Measurements from ENCODE around the gene TOX4.
"Not testable (repeated sequence)": the region's sequence is repeated elsewhere in the genome, so short reads cannot be mapped to it uniquely, and the experiment has no call there.

Gene TOX4

DNA sequence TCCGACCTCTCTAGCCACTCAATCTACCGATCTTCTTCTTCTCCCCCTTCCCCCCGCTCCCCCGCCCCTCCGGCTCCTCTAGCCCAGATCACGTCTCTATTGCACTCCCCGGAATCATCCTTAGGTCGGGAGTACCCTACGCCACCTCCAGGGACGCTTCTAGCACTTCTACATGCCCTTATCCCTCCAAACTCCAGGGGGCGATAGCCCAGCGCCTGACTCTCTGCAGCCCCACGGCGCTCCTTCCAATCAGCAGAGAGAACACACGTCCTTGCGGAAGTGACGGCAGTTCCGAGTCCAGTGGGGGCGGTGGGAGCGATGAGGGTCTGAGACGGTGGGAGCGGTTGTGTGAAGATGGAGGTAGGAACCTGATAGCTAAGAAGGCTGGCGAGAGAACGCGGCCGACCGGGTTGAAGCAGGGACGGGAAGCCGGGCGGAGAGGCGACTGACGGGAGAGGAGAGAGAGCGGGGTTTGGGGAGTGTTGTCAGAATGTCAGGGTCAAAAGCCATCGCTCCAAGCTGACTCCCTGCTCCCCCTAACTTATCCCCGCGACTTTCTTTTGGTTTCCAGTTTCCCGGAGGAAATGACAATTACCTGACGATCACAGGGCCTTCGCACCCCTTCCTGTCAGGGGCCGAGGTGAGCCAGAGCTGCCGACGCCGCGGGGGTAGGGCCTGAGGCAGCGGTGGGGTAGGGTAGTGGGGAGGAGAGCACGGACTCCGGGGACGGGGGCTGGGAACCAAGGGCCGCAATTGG is at the start of gene TOX4, which contains the start of gene RAB2B:
Gene TOX4, plus strand, starts transcription at position 271 of the 757 bp plus-strand sequence. Its CDS starts 84 bp downstream, at position 355.
Gene RAB2B, minus strand, starts transcription at position 35 of the 757 bp plus-strand sequence. CDS start 87 bp downstream, outside the sequence.
- peak; percentile 99 for DNase-seq (ENCODE audit: low read depth)

DNA sequence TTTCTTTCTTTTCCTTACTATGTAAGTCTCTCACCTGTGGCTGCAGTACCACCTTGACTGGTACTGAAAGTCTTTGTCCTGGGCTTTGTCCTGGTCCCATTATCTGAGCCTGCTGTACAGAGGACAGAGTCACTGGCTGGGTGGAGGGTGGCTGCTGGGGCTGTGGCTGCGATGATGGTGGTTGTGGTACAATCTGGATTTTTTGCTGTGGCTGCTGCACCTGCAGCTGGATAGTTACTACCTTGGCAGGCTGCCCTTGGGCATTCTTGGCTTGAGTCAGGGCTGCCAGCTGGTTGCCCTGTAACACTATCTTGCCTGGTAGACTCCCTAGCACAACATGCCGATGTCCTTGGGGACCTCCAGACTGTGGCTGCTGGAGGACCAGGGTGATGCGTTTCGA is 48.1 kb upstream of the TOX4 start:
- DNase-seq (ENCODE audit: low read depth), result no peak

DNA sequence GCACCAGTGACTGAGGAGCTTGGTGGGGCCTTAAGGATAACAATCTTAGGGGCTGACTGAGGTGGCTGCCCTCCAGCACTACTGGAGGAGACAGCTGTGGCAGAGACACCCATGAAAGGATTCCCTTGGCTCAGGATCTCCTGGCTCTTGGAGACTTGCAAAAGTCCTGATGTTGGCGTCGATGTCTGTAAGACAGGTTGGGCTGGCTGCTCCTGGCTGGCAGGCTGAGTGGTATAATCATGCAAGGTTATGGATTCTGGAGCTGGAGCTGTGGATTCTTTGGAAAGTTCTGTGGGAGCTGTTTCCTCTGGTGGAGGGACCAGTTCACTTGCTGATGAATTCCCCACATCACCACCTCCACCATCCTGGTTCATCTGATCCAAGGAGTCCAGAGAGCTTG is 45.9 kb upstream of the TOX4 start:
- no peak for DNase-seq (ENCODE audit: low read depth)

DNA sequence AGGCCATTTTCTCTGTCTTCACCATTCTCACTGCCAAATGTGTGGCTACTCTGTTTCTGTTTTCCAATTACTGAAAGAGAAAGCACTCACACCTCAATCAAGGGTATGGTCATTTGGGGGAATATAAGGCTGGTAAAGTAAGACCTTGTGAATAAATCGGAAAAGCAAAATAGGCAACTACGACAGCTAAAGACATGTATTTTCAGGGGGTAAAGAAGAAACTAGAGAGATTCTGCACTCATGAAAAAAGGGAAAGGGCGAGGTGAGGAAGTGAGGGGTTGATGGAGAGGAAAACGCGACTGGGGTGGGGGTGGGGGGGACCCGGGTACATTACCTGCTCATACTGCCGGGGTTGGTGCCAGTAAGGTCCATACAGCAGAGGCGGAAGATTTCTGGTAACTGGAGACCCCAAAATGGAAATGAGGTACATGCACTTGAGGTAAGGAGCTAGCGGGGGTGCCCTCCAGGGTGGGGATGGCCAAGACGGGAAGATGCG is 40.4 kb upstream of the TOX4 start:
- DNase-seq (ENCODE audit: low read depth), result no peak

DNA sequence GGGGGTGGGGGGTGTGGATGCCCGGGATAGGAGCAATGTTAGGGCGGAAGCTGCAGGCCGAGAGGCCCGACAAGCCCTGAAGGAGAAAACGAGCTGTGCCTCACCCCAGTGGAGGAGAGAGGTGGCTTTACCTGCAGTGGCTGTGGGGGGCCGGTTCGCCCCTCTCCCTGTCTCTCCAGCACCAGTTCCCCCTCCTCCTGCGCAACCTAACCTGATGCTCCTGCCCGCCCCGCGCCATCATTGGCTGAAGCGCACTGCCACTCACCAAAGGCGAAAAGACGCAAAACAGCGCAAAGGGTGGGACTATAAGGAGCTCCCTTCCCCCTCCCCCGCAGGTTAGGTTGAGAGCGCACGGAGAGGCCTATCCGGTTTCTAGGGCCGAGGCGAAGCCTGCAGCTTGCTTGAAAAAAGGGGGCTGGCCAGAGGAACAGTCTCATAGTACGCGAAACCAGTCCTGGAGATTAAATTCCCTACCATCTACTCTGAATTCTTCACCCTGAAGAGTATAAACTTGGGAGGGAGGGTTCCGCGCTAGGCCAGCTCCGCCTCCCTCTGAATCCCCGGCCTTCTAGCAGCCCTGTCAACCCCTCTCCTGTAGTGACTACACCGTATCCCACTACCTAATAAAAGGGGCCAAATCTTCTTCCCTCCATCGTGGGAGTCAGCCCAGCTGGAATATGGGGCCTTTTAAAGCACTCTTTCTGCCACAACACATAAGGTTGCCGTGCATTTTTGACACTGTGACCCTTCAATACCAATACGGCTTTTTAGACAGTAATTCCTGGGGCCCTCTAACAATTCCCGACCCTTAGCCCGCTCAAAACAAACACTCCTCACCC is 39.7 kb upstream of the TOX4 start:
- DNase-seq (ENCODE audit: low read depth), result peak; percentile 99

DNA sequence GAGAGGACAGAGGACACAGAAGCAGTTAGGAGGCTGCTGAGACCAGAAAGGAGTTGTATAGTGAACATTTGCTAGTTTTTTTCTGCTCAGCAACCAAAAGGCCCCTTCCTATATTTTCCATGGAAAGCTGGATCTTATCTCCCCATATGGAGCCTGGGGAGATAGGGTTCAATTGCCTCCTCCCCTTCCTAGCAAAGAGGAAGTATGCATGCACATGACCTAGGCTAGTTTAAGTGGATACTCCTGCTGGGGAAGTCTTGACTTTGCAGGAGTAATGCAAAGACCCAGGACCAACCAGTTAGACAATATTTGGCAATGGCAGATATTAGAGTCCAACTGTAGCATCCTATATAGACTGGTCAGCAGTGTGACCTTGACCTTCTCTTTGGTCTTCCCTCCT is 36.1 kb upstream of the TOX4 start:
- no peak for DNase-seq (ENCODE audit: low read depth)

DNA sequence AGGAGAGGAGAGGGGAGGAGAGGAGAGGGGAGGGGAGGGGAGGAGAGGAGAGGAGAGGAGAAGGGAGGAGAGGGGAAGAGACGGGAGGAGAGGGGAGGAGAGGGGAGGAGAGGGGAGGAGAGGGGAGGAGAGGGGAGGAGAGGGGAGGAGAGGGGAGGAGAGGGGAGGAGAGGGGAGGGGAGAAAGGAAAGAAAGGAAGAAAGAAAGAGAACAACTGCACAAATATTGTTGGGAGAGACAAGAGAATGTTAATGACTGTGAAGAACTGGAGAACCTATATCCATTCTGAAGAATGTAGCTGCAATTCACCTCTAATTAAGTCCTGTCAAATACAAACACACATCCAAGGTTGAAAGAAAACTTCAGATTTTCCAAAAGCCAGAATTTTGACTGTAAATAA is 34.3 kb upstream of the TOX4 start:
- DNase-seq (ENCODE audit: low read depth), result not testable (repeated sequence)

DNA sequence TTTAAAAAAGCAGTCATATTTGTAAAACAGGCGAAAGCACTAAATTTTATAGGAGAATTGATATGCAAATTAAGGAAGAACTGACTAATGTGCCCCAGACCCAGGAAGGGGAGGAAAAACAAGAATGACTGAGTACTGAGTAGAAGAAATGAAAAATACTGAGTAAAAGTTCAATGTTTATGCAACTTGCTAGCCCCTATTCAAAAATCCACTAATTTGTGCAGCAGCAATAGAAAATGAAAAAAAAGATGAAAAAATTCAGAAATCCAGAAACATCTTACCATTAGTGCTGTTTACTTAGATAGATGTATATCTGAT is 27.1 kb upstream of the TOX4 start:
- no peak for DNase-seq (ENCODE audit: low read depth)

DNA sequence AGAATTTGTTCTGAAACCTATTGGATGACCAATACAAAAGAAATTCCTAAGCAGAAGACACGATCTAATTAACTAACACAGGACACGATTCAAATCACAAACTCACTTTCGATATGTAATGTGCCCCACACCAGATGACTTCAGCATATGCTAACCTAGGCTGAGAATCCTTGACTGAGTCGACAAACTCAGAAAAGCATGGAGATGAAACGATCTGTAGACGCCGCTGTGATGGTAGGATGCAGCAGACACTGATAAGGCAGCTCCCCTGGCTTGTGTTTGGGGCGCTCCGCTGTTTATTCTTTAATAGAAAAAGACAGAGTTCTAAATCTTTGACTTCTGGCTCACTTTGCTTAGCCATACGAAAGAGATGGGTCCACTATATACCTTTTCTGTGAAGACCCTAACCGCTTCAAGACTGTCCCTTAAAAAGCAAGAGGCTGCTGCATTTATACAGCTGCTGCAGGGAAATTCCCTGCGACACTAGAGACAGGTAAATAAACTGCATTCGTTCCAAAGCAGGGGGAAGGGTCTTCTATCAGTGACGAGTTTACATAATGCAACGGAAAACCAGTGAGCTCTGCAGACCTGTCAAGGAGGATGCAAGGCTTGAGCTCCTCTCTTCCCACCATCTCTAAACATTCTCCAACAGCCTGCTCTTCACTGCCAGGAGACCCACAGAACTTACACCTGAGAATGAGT is 22.0 kb upstream of the TOX4 start:
- DNase-seq (ENCODE audit: low read depth), result no peak

DNA sequence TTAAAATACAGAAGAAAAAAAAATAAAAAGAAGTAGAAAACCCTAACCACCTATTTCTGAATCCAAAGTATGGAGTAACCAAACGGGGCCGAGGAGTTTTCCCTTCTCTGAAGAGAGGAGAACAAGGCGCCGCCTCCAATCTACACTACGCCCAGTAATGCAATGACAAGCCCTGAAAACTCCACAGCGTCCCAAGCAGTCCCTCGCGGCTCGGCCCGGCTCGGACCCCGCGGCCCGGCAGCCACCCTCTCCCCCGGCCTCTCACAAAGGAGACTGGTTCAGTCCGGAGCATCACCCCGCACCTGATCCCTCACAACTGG is 21.4 kb upstream of the TOX4 start:
- no peak for DNase-seq (ENCODE audit: low read depth)

DNA sequence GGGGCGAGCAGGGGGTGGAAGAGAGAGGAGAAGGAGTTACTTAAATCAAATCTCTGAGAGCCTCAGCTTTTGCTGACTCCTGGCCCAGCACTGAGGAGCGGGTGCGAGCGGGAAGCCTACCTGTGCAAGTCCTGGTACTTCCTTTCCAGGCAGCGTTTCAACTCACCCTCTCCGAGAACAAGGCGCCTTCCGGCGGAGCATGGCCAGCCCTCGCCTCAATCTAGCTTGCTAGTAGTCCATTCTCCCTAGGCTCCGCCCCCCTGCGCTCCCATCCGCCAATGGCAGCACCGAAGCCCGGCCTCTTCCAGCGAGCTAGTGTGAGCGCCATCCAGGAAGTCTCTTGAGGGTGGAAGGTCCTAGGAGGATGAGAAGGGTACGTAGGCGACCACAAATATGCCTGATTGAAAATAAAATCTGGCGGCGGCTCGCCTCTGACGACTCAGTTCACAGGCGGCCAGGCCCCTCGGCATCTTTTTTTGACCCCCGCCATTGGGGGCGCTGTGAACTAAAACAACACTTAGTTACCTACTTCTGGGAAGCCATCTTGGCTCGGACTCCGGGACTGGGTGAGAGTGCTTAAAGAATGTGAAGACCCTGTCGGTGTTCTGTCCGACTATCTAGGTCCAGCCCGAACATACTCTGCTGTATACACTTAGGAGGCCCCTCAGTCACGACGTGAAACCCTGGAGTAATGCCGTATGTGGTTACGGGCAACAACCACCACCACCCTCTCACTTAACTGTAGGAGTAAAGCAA is 20.9 kb upstream of the TOX4 start, which contains the start of gene CHD8:
Gene CHD8, minus strand, starts transcription at position 212 of the 756 bp plus-strand sequence. CDS start 24,480 bp downstream, outside the sequence.
- DNase-seq (ENCODE audit: low read depth), result peak; percentile 99

DNA sequence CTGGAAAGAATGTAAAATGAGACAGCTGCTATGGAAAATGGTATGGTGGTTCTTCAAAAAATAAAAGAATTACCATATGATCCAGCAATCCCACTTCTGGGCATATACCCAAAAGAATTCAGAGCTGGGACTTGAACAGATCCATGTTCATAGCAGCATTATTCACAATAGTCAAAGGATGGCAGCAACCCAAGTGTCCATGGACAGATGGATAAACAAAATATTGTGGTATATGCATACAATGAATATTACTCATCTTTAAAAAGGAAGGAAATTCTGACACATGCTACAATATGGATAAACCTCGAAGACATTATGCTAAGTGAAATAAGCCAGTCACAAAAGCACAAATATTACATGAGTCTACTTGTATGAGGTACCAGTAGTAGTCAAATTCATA is 9.4 kb upstream of the TOX4 start:
- DNase-seq (ENCODE audit: low read depth), result peak; percentile 75

DNA sequence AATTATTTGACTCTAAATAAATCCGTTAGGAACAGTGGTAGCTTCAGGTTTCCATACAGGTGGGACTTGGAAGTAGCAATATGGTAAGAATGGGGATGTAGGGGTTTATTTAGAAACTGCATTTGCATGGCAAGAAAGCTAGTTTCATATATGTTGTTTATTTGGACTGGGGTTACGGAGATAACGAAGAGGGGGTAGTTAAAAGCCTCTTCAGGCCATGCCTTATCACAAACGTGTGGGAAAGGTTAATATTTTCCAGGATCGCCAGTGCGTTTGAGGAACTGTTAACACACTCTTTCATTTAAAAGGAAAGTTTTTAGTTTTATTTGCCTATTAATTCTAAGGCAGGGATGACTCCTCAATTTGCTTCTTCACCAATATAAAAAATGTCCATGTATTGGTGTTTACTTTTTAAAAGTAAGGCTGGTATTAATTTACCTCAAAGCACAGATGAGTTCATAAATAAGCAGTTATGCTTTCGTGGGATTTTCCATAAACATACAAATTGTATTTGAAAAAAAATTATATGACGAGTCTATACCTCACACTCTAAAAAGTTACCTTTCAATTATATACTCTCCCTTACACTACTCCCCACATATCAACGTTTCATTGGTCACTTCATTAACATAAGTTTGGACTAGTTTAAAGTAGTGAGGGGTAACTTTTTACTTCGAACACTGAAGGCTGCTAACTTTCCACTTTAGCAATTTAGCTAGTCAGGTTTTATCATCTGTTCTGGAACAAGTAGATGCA is 1.1 kb upstream of the TOX4 start:
- DNase-seq (ENCODE audit: low read depth), result no peak

DNA sequence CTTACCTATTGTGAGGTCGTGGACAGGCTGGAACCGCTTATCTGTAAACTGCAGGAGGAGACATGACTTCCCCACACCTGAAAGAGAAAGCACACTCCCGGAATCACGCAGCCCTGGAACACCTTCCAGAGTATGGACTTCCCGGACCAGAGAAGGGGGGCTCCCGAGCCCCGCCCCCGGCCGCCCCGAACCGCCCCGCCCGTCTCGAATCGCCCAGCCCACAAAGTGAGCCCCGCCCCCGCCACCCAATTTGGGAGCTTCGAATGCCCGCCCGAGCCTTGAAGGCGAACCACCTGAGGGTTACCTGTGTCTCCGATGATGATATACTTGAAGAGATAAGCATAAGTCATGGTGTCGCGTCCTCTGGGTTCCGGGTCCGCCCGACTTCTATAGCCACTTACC is 471 bp upstream of the TOX4 start:
- DNase-seq (ENCODE audit: low read depth), result peak; percentile 54

DNA sequence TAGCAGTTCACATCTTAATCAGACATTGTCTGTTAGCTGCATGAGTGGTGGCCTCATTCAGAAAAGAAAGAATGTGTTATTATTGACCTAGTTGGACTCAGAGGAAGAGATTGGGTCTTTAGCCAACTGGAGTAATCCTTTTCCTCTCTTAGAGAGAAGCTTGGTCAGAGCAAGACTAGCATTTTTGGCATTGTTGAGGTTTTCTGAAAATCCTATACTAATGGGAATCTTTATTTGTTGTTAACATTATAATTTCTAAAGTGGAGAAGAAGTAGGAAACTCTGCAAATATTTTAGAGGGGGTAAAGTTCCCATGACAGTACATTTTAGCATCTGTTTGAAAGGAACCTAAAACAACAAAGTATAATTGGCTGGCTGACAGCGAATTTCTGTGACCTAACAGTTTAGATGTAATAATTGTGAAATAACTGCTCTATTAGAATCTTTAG is 9.7 kb downstream of the TOX4 start:
- DNase-seq (ENCODE audit: low read depth), result no peak

DNA sequence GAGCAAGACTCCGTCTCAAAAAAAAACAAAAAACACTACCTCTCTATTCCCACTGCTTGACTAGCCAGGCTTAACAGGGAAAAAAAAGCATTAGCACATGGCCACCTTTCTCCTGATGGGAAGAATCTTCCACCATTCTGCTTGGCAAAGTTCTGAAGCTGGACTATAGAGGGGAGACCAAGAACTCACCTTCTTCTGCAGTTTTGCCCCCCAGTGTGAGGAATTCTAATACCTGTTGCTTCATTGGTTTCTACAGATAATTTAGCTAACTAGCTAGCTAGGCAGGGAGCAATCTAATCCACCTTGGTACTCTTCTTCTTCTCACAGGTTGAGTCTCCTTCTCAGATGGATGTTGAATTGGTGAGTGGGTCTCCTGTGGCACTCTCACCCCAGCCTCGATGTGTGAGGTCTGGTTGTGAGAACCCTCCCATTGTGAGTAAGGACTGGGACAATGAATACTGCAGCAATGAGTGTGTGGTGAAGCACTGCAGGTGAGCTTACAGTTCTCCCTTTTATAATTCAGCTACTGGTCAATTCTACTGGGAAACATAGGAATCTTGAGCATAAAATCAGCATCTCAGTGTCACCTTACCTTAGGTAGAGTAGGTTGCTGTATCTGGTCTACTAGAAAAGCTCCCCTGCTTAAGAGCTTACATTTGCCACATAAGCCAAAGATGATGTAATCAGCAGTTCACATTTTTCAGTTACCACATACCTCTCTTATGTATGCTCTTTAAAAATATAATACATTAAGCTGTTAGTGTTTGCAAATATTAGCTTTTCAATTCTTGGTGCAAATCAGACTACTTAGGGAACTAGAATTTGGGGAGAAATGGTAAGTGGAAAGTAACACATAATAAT is 18.1 kb downstream of the TOX4 start:
- DNase-seq (ENCODE audit: low read depth), result no peak

DNA sequence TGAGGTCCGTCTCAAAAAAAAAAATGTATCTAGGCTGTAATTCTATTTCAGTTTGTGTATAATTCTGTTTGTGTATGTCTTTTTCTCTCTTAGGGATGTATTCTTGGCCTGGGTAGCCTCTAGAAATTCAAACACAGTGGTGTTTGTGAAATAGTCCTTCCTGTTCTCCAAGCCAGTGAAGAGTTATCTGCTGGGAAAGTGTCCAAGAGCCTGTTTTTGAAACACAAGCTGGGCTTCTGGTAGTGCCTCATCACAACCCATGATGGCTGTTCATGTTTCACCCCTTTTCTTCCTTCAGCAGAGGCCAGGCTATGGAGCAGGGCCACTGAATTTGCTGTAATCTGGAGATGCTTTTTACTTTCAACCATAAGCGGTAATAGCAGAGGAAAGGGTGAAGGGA is 19.5 kb downstream of the TOX4 start:
- DNase-seq (ENCODE audit: low read depth), result no peak

DNA sequence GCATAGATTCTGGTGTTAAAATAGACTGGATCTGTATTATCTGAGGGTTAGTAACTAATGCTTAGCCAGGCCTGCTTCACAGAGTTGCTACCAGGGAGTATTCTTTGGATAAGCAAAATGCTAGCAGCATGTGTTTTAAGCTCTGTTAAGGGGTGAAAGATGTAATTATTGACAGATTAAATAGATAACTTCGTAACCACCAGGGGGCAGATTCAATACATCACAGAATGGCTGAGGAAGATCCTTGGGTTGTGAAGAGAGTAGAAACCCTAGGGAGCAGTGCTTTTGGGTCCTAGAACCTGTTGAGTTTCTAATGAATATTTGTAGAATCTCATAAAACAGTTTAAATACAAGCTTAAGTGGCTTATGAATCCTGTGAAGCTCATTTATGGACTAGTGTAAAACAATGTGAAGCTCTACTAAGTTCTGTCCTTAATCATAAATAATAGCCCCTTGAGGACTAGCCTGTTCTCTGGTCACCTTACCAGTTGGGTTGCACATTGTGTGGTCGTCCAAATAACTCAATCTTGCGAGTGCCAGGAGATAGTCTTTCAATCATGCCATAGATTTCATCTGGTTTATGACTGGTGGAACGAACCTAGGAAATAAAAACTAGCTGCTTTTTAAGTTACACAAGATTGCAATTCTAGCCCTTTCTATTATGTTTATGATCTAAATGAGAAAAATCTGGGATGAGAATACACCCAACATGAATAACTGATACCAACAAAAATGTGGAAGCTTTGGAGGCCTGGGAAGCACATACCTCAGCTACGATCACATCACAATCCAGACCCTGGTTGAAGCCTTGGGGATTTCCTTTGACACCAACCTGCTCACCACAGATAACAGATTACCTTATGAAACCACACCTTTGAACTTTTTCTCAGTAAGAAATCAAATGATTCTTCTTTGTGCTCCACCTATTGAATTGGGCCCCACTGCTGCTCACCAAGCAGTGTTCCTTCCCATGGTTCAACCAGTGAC is 21.8 kb downstream of the TOX4 start:
- DNase-seq (ENCODE audit: low read depth), result no peak

DNA sequence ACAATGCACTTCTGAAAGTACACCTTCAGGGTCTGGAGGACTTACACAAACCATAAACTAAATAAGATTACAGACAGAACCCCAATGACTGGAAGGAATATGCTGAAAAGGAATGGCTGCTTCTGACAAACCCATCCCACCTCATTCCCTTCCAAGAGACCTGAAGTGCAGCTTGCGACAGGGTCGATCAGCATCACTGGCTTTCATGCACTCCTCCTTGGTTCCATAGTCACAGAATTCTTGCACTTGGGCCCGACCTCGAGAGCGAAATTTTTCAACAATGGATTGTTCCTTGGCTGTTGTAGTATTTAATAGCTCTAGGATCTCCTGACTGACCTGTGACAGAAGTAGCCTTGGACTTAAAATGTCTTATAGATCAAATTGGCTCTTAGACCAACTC is 24.6 kb downstream of the TOX4 start:
- DNase-seq (ENCODE audit: low read depth), result no peak

Measured in stromal cell of bone marrow (primary cell).